Right lobe of liver (tissue), 4 donors: Measurements from ENCODE around the gene OTC.
A peak's percentile ranks its signal among the peaks of the same experiment; 100 is the strongest.

ENCODE experiments used
- POLR2A ChIP-seq: fragments of 450-650 bp; IDR thresholded peaks from one replicate; pipeline ENCODE4 v1.6.1; 2017; ENCODE audit warnings: antibody characterized with exemption, mild to moderate bottlenecking
- TF ChIP-seq, protein P1 (sequence below), 4 donors: fragments of 200-600 bp in 3 of 4; fragments of 450-650 bp in 1 of 4; IDR thresholded peaks; one replicate each; pipeline versions ENCODE4 v1.5.1 to v1.8.0; 2016 to 2022; ENCODE audit warnings: antibody characterized with exemption in 4 of 4, mild to moderate bottlenecking in 2 of 4
- donor health status: DM: no; HTN: no; CAD: no.
- donor health status: DM: no; HTN: no; CAD: no.
- donor health status: DM: no; HTN: yes; CAD: no.

DNA sequence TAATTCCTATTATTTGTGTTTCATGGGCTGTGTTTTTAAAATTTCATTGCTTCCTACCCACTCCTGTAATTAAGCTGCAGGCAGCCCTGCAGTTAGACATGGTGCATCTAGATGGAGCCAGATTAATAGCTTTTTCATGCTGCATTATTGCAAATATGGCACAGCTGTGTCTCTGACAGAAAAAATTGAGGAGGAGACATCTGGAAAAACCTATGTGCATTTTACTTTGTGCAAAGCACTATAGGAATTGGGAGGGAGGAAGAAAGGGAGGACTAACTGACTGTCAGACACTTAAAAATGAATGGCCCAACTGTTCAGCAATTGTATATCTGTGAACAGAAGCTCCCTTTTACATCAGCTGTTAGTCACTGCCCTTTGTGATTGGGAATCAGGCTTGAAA, 17.0 kb upstream of the OTC start:
- TF ChIP-seq, protein P1, sequence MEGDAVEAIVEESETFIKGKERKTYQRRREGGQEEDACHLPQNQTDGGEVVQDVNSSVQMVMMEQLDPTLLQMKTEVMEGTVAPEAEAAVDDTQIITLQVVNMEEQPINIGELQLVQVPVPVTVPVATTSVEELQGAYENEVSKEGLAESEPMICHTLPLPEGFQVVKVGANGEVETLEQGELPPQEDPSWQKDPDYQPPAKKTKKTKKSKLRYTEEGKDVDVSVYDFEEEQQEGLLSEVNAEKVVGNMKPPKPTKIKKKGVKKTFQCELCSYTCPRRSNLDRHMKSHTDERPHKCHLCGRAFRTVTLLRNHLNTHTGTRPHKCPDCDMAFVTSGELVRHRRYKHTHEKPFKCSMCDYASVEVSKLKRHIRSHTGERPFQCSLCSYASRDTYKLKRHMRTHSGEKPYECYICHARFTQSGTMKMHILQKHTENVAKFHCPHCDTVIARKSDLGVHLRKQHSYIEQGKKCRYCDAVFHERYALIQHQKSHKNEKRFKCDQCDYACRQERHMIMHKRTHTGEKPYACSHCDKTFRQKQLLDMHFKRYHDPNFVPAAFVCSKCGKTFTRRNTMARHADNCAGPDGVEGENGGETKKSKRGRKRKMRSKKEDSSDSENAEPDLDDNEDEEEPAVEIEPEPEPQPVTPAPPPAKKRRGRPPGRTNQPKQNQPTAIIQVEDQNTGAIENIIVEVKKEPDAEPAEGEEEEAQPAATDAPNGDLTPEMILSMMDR (IDR thresholded peaks at IDR 0.05) = peak; percentile 31 to 50 (median 44)
- no peak for TF ChIP-seq POLR2A
